ENCODE measurements around the gene KANSL1. TPM values are rescaled to one million over a fixed set of nuclear protein-coding genes. Genes with fewer than 3 reads are reported as not detected.
"Not testable (repeated sequence)": the region's sequence is repeated elsewhere in the genome, so short reads cannot be mapped to it uniquely, and the experiment has no call there.

The KANSL1 gene
- total RNA-seq, 1 experiment from 2014 or later = 47.6 TPM

DNA sequence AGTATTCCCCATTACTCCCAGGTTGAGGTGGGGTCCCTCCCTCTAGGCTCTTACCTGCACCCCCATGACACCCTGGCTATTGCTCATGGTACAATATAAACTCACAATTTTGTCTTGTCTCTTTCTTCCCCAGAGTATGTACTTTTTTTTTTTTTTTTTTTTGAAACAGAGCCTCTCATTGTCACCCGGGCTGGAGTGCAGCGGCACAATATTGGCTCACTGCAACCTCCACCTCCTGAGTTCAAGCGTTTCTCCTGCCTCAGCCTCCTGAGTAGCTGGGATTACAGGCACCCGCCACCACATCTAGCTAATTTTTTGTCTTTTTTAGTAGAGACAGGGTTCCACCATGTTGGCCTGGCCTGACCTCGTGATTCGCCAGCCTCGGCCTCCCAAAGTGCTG is 8.5 kb downstream of the KANSL1 start:
- Histone ChIP-seq H3K9ac (ENCODE audit: low read length) (no peak overlapping the region), H3K27me3 (ENCODE audit: low read length) (no peaks in the 10 kb centered on the region), H3K4me3 (ENCODE audit: low read length) (no peak overlapping the region), H3K36me3 (ENCODE audit: low read depth, low read length) (peaks cover 8% of the 10 kb centered on the region; the same call in 1 of the 2 replicates), H3K79me2 (ENCODE audit: low read length) (peaks cover 100% of the 10 kb centered on the region), H3K27ac (ENCODE audit: low read length) (no peak overlapping the region), H4K20me1 (ENCODE audit: low read length) (peaks cover 71% of the 10 kb centered on the region), H3K9me2 (replicated peaks; ENCODE audit: low read length) (no peaks in the 10 kb centered on the region), H3F3A (ENCODE audit: low read length, unreplicated experiment) (no peaks in the 10 kb centered on the region), H3K9me3 (ENCODE audit: low read length) (no peaks in the 10 kb centered on the region), H3K4me2 (ENCODE audit: low read length) (no peak overlapping the region), H2AFZ (ENCODE audit: low read length) (no peak overlapping the region), H3K4me1 (ENCODE audit: insufficient read depth, low read length) (peaks cover 2% of the 10 kb centered on the region; the same call in 1 of the 2 replicates)
- ATAC-seq (no peak), DNase-seq (no peak)
- TF ChIP-seq CTCF (conservative IDR thresholded peaks at IDR 0.05; ENCODE audit: low read depth, low read length) (no peak), EZH2phosphoT487 (IDR thresholded peaks at IDR 0.05; ENCODE audit: borderline replicate concordance, low read length) (no peak), EZH2 (IDR thresholded peaks at IDR 0.05; ENCODE audit: low read length, unreplicated experiment) (no peak)
- BruUV-seq (replicated peaks) = no TSS peak
- intact Hi-C loops (cut with micrococcal nuclease) = loop anchor here (5.0 kb wide), 1 partner anchor 77 kb away; no protein-coding TSS in a partner anchor
- CTCF ChIA-PET = interaction anchor here (0.8 kb wide), 1 partner anchor 8 kb away, joined by 3 read pairs; the partner anchor contains the start of gene KANSL1
- POLR2A ChIA-PET (ENCODE audit: unreplicated experiment) = no interaction called here

DNA sequence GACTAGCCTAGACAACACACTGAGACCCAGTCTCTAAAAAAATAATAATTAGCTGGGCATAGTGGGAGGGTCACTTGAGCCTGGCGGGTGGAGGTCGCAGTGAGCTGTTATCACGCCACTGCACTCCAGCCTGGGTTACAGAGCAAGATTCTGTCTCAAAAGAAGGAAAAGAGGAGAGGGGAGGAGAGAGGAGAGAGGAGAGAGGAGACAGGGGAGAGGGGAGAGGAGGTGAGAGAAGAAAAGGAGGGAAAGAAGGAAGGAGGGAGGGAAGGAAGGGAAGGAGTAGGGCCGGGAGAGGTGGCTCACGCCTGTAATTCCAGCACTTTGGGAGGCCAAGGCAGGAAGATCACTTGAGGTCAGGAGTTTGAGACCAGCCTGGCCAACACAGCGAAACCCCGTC is 9.8 kb downstream of the KANSL1 start:
- H3K27ac ChIP-seq (ENCODE audit: low read length); ATAC-seq; H3K4me2 ChIP-seq (ENCODE audit: low read length); H3F3A ChIP-seq (ENCODE audit: low read length, unreplicated experiment); POLR2A ChIA-PET (ENCODE audit: unreplicated experiment); H3K4me3 ChIP-seq (ENCODE audit: low read length); H3K9ac ChIP-seq (ENCODE audit: low read length); H3K36me3 ChIP-seq (ENCODE audit: low read depth, low read length); H2AFZ ChIP-seq (ENCODE audit: low read length); H3K9me2 ChIP-seq (replicated peaks; ENCODE audit: low read length); H3K9me3 ChIP-seq (ENCODE audit: low read length); H3K27me3 ChIP-seq (ENCODE audit: low read length); BruUV-seq (replicated peaks); DNase-seq: not testable (repeated sequence)
- H3K4me1 ChIP-seq (ENCODE audit: insufficient read depth, low read length) = peaks cover 15% of the 10 kb centered on the region
- intact Hi-C loops (cut with micrococcal nuclease) = loop anchor here (5.0 kb wide), 1 partner anchor 76 kb away; no protein-coding TSS in a partner anchor
- peaks cover 73% of the 10 kb centered on the region for H4K20me1 ChIP-seq (ENCODE audit: low read length)
- peaks cover 100% of the 10 kb centered on the region for H3K79me2 ChIP-seq (ENCODE audit: low read length)
- CTCF ChIA-PET = interaction anchor here (0.6 kb wide), 1 partner anchor 10 kb away, joined by 3 read pairs; the partner anchor contains the start of gene KANSL1

DNA sequence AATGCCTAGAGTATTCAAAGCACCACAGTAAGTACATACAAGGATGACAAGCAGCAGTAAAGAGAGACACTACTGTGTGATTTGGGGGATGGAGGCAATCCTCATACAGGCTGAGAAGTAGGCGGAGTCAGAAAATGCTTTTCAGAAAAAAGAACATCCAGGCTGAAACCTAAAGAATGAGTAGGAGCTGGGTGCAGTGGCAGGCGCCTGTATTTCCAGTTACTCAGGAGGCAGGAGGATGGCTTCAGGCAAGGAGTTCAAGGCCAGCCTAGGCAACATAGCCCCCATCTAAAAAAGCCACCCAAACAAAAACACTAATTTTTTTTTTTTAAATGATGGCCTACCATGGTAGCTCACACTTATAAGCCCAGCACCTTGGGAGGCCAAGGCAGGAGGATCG is 10.3 kb downstream of the KANSL1 start:
- ChIA-PET CTCF (interaction anchor here (0.6 kb wide), 1 partner anchor 10 kb away, joined by 3 read pairs; the partner anchor contains the start of gene KANSL1), POLR2A (ENCODE audit: unreplicated experiment) (no interaction called here)
- intact Hi-C loops (cut with micrococcal nuclease) = loop anchor here (5.0 kb wide), 1 partner anchor 76 kb away; no protein-coding TSS in a partner anchor
- Histone ChIP-seq H3K9me3 (ENCODE audit: low read length) (no peaks in the 10 kb centered on the region), H3K27ac (ENCODE audit: low read length) (no peak overlapping the region), H2AFZ (ENCODE audit: low read length) (no peak overlapping the region), H3K4me1 (ENCODE audit: insufficient read depth, low read length) (peaks cover 19% of the 10 kb centered on the region), H3K4me2 (ENCODE audit: low read length) (no peak overlapping the region), H3F3A (ENCODE audit: low read length, unreplicated experiment) (no peaks in the 10 kb centered on the region), H3K9ac (ENCODE audit: low read length) (no peak overlapping the region), H3K36me3 (ENCODE audit: low read depth, low read length) (peaks cover 8% of the 10 kb centered on the region; the same call in 1 of the 2 replicates), H3K4me3 (ENCODE audit: low read length) (no peak overlapping the region), H4K20me1 (ENCODE audit: low read length) (peaks cover 73% of the 10 kb centered on the region), H3K79me2 (ENCODE audit: low read length) (peaks cover 100% of the 10 kb centered on the region), H3K9me2 (replicated peaks; ENCODE audit: low read length) (no peaks in the 10 kb centered on the region), H3K27me3 (ENCODE audit: low read length) (no peaks in the 10 kb centered on the region)
- DNase-seq (no peak), ATAC-seq (peak; percentile 49)
- no TSS peak for BruUV-seq (replicated peaks)
- no peak for TF ChIP-seq EZH2phosphoT487 (IDR thresholded peaks at IDR 0.05; ENCODE audit: borderline replicate concordance, low read length)
- no peak for TF ChIP-seq CTCF (conservative IDR thresholded peaks at IDR 0.05; ENCODE audit: low read depth, low read length)
- TF ChIP-seq EZH2 (IDR thresholded peaks at IDR 0.05; ENCODE audit: low read length, unreplicated experiment) = no peak

Measured in PC-3 (cell line).